A549 treated with AZD2906 at 1 μM for 4 hours (cell line): Measurements from ENCODE around the gene HOXC12. TPM values are rescaled to one million over a fixed set of nuclear protein-coding genes. Genes with fewer than 3 reads are reported as not detected.

Source experiments
- total RNA-seq: library from RNA; stranded (reverse); fragments of 200-300 nt; extraction: Qiagen RNA extraction; gene quantifications from 5 replicates; pipeline ENCODE4 v1.2.3, GENCODE V29; 2022

The HOXC12 gene
- total RNA-seq, result 0.03 TPM in 2 of 5 replicates, not detected in the others

DNA sequence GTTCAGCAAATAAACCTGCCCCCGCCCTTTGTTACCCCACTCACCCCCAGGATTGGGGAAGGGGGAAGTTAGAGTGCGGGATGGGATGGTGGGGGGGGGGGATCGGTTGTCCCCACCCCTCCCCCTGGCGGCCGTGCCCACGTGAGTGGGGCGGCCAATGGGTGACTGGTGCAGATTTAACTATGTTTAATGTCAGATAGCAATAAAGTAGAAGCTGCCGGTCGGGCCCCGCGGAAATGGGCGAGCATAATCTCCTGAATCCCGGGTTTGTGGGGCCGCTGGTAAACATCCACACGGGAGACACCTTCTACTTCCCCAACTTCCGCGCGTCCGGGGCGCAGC is at the start of gene HOXC12:
TSS of gene HOXC12 (plus strand) at position 210 of the 342 bp plus-strand sequence. CDS start at position 237, 27 bp downstream.

DNA sequence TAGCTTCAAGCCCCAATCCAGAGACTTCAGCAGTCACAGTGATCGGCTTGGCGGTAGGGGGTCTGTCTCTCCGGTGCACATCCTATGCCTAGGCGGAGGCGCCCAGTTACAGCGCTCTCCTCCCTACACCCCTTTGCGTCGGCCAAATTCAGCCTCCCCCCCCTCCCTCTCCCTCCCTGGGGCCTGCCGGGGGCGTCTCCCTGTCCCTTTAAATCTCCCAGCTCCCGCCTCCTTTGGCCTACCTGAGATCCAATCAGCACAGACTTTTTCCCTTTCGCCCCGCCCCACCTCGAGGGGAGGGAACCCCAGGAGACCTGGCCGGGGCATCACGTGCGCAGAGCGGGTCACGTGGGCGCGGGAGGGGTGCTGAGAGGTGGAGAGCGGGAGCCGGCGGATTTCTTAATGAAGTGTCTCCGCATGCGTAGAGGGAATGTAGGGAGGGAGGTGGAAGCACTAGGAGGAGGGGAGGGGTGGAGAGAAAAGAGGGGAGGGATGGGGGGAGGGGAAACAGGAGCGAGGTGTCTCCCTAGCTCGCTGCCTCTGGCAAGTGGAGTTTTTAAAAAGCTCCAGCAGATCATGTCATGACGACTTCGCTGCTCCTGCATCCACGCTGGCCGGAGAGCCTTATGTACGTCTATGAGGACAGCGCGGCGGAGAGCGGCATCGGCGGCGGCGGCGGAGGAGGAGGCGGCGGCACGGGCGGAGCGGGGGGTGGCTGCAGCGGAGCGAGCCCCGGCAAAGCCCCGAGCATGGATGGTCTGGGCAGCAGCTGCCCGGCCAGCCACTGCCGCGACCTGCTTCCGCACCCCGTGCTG is 16.2 kb upstream of the HOXC12 start, which contains the start of gene HOXC13:
TSS of gene HOXC13 (plus strand) at position 506 of the 815 bp plus-strand sequence. CDS start at position 582, 76 bp downstream.

DNA sequence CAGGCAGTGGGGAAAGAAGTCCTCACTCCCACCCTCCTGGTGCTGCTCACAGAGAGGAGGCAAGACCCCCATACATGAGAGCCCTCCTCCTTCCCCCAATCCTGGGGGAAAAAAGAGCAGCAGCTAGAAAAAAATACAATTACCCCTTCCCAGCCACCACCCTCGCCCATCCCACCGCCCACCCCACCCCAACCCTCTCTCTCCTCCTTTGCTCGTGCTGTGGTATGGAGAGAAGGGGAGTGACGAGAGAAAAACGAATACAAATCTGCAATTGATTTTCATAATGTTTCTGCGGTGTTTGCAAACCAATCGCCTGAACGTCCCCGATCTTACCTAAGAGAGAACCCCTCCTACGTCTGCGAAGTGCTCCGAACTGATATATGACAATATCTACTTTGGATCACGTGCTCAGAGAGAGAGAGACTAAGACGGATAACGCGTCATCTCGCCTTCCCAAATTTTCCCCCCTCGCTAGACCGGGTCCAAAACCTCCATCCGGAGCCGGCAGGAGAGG is 18.1 kb downstream of the HOXC12 start, which contains the start of gene HOXC11:
TSS of gene HOXC11 (plus strand) at position 405 of the 514 bp plus-strand sequence. CDS start 116 bp downstream, outside the sequence.

DNA sequence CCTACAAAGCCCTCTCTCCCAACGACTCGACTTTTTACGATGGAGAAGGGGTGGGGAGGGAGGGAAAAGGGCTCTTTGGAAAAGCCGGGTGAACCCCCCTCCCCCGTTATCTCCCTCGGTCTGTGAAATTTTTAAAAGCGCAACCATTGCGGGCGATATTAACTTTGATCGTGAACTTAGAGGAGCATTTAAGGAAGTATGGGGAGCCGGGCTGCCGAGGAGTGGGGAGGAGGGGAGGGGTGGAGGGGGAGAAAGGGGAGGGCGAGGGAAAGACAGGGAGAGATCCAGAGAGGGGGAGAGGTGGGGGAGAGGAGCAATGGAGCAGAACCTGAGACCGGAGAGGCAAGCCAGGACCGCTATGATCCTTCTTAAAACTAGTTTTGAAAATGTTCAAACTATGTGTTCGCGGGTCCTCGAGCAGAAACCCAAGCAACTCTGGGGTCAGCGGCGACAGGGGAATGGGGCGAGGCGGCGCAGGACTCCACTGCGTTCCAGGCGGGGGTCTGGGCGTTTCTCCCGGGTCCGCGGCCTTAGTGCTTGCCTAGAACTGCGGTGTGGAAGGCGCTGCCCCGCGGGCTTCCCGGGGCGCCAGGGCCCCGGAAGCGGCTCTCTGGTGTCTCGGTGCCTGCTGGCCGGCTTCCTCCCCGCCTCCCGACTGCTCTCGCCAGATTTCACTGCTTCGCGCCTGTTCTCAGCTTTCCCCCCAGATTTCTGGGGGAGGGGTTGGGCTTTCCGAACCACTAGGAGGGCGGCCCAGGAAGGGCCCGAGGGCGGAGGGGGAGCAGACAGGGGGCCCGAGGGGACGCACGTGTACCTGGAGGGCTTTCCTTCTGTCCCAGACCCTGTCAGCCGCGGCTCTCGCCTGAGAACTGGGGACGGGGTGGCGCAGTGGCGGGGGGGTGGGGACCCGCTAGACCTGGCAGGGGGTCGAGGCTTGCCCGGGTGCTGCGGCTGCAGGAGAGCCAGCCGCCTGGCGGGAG is 19.7 kb downstream of the HOXC12 start, which contains the start of gene HOTAIR:
TSS of gene HOTAIR (minus strand) at position 871 of the 980 bp plus-strand sequence.

GRCh38 chr12:53984901-53985691 is 30.4 kb downstream of the HOXC12 start, which contains the start of gene HOXC10:
TSS of gene HOXC10 (plus strand) at chr12:53985146. CDS start at chr12:53985260, 114 bp downstream.

GRCh38 chr12:54000116-54001114 is 45.7 kb downstream of the HOXC12 start, which contains the start of gene HOXC9:
TSS of gene HOXC9 (plus strand) at chr12:54000161. CDS start at chr12:54000189, 28 bp downstream.

Other genes with a start within 250 kb of the HOXC12 start
- gene CALCOCO1, start 227.5 kb upstream of the HOXC12 start, total RNA-seq, result 17.5 to 22.9 TPM (median 18.9 TPM) in 5 replicates
- gene CISTR, start 202.9 kb upstream of the HOXC12 start, total RNA-seq, result not detected in 5 replicates
- 21.9 to 37.4 TPM (median 26.0 TPM) in 5 replicates for gene HOXC13, start 16.1 kb upstream of the HOXC12 start, total RNA-seq
- 0.59 to 0.85 TPM (median 0.80 TPM) in 5 replicates for gene HOXC11, start 18.2 kb downstream of the HOXC12 start, total RNA-seq
- gene HOTAIR, start 20.1 kb downstream of the HOXC12 start, total RNA-seq, result 0.06 to 0.29 TPM (median 0.12 TPM) in 5 replicates
- 2.2 to 3.3 TPM (median 3.0 TPM) in 5 replicates for gene HOXC10, start 30.2 kb downstream of the HOXC12 start, total RNA-seq
- gene HOXC9, start 45.3 kb downstream of the HOXC12 start, total RNA-seq, result 12.9 to 13.9 TPM (median 13.4 TPM) in 5 replicates
- 4.4 to 5.9 TPM (median 5.1 TPM) in 5 replicates for gene HOXC8, start 54.1 kb downstream of the HOXC12 start, total RNA-seq
- gene HOXC6, start 73.5 kb downstream of the HOXC12 start, total RNA-seq, result 3.9 to 5.0 TPM (median 4.1 TPM) in 5 replicates
- gene HOXC5, start 78.1 kb downstream of the HOXC12 start, total RNA-seq, result 0.63 to 1.0 TPM (median 0.91 TPM) in 5 replicates
- gene HOXC4, start 98.9 kb downstream of the HOXC12 start, total RNA-seq, result 2.0 to 3.3 TPM (median 2.6 TPM) in 5 replicates
- gene SMUG1, start 234.1 kb downstream of the HOXC12 start, total RNA-seq, result 27.2 to 34.8 TPM (median 32.5 TPM) in 5 replicates